PFSK-1 (cell line): Measurements from ENCODE around the gene TBCEL.
A peak's percentile ranks its signal among the peaks of the same experiment; 100 is the strongest.

Experiments
- FOXP2 ChIP-seq: optimal IDR thresholded peaks from 2 replicates; pipeline ENCODE3; 2011; ENCODE audit warnings: borderline replicate concordance, control low read depth, inconsistent platforms; ENCODE audit not compliant: insufficient read depth; ENCODE audit errors: extremely low read length, extremely low read depth
- POLR2AphosphoS5 ChIP-seq: IDR thresholded peaks from 2 replicates; pipeline ENCODE4 v1.6.1; 2012; ENCODE audit warnings: low read depth, mild to moderate bottlenecking, control low read depth, low read length, moderate library complexity
- SIN3A ChIP-seq: IDR thresholded peaks from 2 replicates; pipeline ENCODE4 v1.6.1; 2012; ENCODE audit warnings: mild to moderate bottlenecking, low read length, moderate library complexity, borderline replicate concordance; ENCODE audit not compliant: insufficient read depth
- TAF1 ChIP-seq: IDR thresholded peaks from 2 replicates; pipeline ENCODE4 v1.6.1; 2012; ENCODE audit warnings: low read length, control low read depth, borderline replicate concordance; ENCODE audit not compliant: insufficient read depth
- TF ChIP-seq, protein P1 (sequence below), 2 experiments: IDR thresholded peaks; 2 replicates each; pipeline versions ENCODE4 v1.6.1 to v1.8.0; 2011 to 2012; ENCODE audit warnings: low read depth in 2 of 2, low read length in 2 of 2, control low read depth in 1 of 2, inconsistent platforms in 1 of 2, mild to moderate bottlenecking in 1 of 2, moderate library complexity in 1 of 2; ENCODE audit not compliant: insufficient read depth in 1 of 2

The TBCEL gene

DNA sequence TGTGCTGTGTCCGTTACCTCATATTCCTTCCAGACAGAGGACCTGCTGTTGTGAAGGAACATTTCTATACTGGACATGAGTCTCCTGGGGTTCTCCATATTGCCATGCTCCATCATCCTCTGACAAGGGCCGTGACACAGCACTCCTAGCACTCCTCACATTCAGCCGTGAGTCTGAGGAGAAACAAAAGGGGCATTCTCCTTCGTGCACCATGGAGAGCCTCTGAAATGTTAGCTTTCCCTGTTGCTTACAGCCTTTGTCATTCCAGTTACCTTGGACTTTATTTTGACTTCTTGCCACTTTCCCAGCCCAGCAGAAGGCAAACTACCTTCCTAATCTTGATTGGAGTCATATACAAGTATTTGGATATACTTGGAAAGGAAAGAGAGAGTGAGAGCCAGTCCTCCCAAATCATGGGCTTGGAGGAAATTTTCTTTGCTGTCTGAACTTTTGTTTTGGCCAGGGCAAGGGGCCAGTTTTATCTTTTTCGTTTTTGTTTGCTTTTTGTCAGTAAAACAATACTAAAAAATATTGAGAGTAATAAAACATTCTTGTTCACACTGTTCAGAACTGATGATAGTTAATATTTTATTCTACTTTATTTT, 48.0 kb downstream of the TBCEL start:
- no peak for TF ChIP-seq FOXP2

DNA sequence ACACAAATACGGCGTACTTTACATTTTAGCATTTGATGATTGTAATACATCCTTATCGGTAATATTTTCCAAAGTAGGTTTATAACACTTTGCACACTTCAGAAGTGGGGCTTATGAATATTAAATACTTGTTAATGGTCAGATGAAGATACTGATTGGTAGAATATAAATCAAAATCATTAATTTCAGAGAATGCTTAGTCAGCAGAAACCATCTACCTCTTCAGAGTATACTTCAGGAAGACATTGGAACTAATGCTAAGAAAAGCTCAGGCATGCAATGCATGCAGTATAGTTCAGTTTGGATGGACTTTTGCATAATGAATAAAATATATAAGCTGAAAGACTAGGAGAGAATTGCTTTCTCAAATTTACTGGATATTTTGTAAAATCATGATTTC, 57.4 kb downstream of the TBCEL start:
- TF ChIP-seq, protein P1, sequence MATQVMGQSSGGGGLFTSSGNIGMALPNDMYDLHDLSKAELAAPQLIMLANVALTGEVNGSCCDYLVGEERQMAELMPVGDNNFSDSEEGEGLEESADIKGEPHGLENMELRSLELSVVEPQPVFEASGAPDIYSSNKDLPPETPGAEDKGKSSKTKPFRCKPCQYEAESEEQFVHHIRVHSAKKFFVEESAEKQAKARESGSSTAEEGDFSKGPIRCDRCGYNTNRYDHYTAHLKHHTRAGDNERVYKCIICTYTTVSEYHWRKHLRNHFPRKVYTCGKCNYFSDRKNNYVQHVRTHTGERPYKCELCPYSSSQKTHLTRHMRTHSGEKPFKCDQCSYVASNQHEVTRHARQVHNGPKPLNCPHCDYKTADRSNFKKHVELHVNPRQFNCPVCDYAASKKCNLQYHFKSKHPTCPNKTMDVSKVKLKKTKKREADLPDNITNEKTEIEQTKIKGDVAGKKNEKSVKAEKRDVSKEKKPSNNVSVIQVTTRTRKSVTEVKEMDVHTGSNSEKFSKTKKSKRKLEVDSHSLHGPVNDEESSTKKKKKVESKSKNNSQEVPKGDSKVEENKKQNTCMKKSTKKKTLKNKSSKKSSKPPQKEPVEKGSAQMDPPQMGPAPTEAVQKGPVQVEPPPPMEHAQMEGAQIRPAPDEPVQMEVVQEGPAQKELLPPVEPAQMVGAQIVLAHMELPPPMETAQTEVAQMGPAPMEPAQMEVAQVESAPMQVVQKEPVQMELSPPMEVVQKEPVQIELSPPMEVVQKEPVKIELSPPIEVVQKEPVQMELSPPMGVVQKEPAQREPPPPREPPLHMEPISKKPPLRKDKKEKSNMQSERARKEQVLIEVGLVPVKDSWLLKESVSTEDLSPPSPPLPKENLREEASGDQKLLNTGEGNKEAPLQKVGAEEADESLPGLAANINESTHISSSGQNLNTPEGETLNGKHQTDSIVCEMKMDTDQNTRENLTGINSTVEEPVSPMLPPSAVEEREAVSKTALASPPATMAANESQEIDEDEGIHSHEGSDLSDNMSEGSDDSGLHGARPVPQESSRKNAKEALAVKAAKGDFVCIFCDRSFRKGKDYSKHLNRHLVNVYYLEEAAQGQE (IDR thresholded peaks at IDR 0.05; ENCODE audit: insufficient read depth in 1 of 2, low read depth in 2 of 2, low read length in 2 of 2): no peak
- no peak for TF ChIP-seq TAF1
- TF ChIP-seq SIN3A: no peak
- TF ChIP-seq POLR2AphosphoS5: no peak
- TF ChIP-seq FOXP2: no peak

DNA sequence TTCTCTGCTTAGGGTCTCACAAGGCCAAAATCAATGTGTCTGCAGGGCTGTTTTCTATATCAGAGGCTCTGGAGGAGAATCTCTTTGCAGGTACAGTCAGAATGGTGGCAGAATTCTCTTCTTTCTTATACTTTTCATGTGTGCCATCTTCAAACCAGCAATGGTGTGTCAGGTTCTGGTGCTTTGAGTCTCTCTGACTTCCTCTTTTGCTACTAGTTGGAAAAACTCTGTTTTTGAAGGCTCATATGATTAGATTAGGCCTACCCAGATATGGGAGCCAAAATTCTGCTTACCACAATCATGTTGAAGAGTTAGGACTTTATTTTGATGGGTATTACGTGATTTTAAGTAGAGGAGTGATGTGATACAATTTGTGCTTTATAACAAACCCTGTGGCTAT, 58.3 kb downstream of the TBCEL start:
- TF ChIP-seq FOXP2 (no peak), POLR2AphosphoS5 (no peak), TAF1 (no peak), SIN3A (no peak)
- TF ChIP-seq, protein P1 (IDR thresholded peaks at IDR 0.05; ENCODE audit: insufficient read depth in 1 of 2, low read depth in 2 of 2, low read length in 2 of 2): no peak

DNA sequence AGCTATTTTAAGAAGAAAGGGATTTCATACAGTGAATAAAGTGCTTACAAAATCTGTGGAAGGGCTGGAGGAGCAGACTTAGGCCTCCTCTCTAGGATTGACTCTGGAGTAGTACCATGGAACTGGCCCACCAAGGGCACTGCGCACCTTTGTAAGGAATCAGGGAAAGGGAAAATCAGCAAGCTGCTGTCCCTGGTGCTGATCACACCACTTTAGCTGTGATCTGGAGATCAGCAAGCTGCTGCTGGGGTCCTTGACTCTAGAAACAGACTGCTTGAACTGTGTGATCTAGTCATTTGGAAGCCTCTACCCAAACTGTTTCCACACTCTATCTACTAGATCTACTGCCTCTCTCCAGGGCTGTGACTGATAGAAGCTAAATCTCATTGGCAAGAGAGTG, 58.8 kb downstream of the TBCEL start:
- TF ChIP-seq POLR2AphosphoS5: no peak
- TF ChIP-seq TAF1: no peak
- no peak for TF ChIP-seq SIN3A
- TF ChIP-seq, protein P1 (IDR thresholded peaks at IDR 0.05; ENCODE audit: insufficient read depth in 1 of 2, low read depth in 2 of 2, low read length in 2 of 2): peak; percentile 88 to 96
- no peak for TF ChIP-seq FOXP2

DNA sequence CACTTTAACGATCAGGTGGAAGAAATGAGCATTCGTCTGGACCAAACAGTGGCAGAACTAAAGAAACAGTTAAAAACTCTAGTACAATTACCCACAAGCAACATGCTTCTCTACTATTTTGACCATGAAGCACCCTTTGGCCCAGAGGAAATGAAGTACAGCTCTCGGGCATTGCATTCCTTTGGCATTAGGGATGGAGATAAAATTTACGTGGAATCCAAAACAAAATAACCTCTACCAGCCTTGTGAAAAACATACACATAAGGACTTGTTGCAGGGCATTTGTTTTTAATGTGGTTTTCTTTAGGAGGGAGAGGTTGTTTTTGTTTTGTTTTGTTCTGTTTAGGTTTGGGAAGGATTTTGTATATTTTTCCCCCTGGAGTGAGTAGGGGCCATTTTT, 63.0 kb downstream of the TBCEL start:
- no peak for TF ChIP-seq FOXP2
- TF ChIP-seq TAF1: no peak
- TF ChIP-seq POLR2AphosphoS5: no peak
- TF ChIP-seq, protein P1 (IDR thresholded peaks at IDR 0.05; ENCODE audit: insufficient read depth in 1 of 2, low read depth in 2 of 2, low read length in 2 of 2): no peak
- TF ChIP-seq SIN3A: no peak
